WTC11 (cell line): ENCODE data around the gene CD164L2. TPM values are rescaled to one million over a fixed set of nuclear protein-coding genes. Genes with fewer than 3 reads are reported as not detected.

ENCODE experiments used
- ATAC-seq: fragments of 200-7000 bp; cut with Tn5 transposase; 2 replicates; pipeline ENCODE4 v1.10.0; 2021; ENCODE audit warnings: mild to moderate bottlenecking, moderate library complexity
- CTCF ChIA-PET: fragments of 300-600 bp; sonication (Branson Sonifier 250); formaldehyde crosslinking; loops from one replicate; lab custom pipeline; 2021; ENCODE audit warnings: antibody characterized with exemption; lab: Charles Lee
- POLR2A ChIA-PET: fragments of 350-600 bp; sonication (Branson Sonifier 250); formaldehyde crosslinking; loops from one replicate; lab custom pipeline; 2021; ENCODE audit warnings: antibody characterized with exemption; lab: Charles Lee
- DNase-seq: peaks from one replicate; pipeline ENCODE4 v3.0.0; 2021; ENCODE audit warnings: low spot score
- H3K27ac Mint-ChIP-seq: 2 replicates; pipeline ENCODE4 v1.8.0; 2021; ENCODE audit warnings: mixed read lengths
- H3K27me3 Mint-ChIP-seq: 2 replicates; pipeline ENCODE4 v1.8.0; 2021; ENCODE audit warnings: low read depth, mild to moderate bottlenecking, moderate library complexity, mixed read lengths
- H3K36me3 Mint-ChIP-seq: 2 replicates; pipeline ENCODE4 v1.8.0; 2021; ENCODE audit warnings: mixed read lengths
- H3K4me1 Mint-ChIP-seq: 2 replicates; pipeline ENCODE4 v1.8.0; 2022; ENCODE audit warnings: mixed read lengths
- H3K4me3 Mint-ChIP-seq: 2 replicates; pipeline ENCODE4 v1.8.0; 2021; ENCODE audit warnings: mild to moderate bottlenecking, moderate library complexity, mixed read lengths
- H3K9me3 Mint-ChIP-seq: 2 replicates; pipeline ENCODE4 v1.8.0; 2021; ENCODE audit warnings: mixed read lengths
- CBFB ChIP-seq: sonication (generic); formaldehyde crosslinking; IDR thresholded peaks from 2 replicates; pipeline ENCODE4 v1.8.1; 2022; ENCODE audit warnings: mild to moderate bottlenecking, low read depth, missing genetic modification reagents
- CREB1 ChIP-seq: sonication (generic); formaldehyde crosslinking; IDR thresholded peaks from 2 replicates; pipeline ENCODE4 v1.8.0; 2023; ENCODE audit warnings: mild to moderate bottlenecking, missing genetic modification reagents
- ELF4 ChIP-seq: sonication (generic); formaldehyde crosslinking; IDR thresholded peaks from 2 replicates; pipeline ENCODE4 v1.8.1; 2022; ENCODE audit warnings: low read depth, mild to moderate bottlenecking, moderate library complexity, missing genetic modification reagents
- GABPB1 ChIP-seq: sonication (generic); formaldehyde crosslinking; IDR thresholded peaks from 2 replicates; pipeline ENCODE4 v1.8.1; 2023; ENCODE audit warnings: mild to moderate bottlenecking, missing genetic modification reagents
- HMGA2 ChIP-seq: fragments of 250-450 bp; sonication (Bioruptor Pico); IDR thresholded peaks from 2 replicates; pipeline ENCODE4 v1.4.0; 2021; ENCODE audit warnings: mild to moderate bottlenecking, moderate library complexity
- MXD4 ChIP-seq: fragments of 250-450 bp; sonication (Bioruptor Pico); IDR thresholded peaks from 2 replicates; pipeline ENCODE4 v1.8.0; 2021; ENCODE audit warnings: mild to moderate bottlenecking, moderate library complexity, borderline replicate concordance
- NR1H2 ChIP-seq: sonication (generic); formaldehyde crosslinking; IDR thresholded peaks from 2 replicates; pipeline ENCODE4 v1.9.0; 2021; ENCODE audit warnings: mild to moderate bottlenecking, moderate library complexity, missing genetic modification reagents
- RELA ChIP-seq: sonication (generic); formaldehyde crosslinking; IDR thresholded peaks from 2 replicates; pipeline ENCODE4 v1.8.1; 2022; ENCODE audit warnings: missing genetic modification reagents, mild to moderate bottlenecking, borderline replicate concordance
- SMAD4 ChIP-seq: sonication (generic); formaldehyde crosslinking; IDR thresholded peaks from 2 replicates; pipeline ENCODE4 v1.8.0; 2022; ENCODE audit warnings: mild to moderate bottlenecking, missing genetic modification reagents
- TP53 ChIP-seq: sonication (generic); formaldehyde crosslinking; IDR thresholded peaks from 2 replicates; pipeline ENCODE4 v1.8.1; 2023; ENCODE audit warnings: mild to moderate bottlenecking, missing genetic modification reagents
- ZNF121 ChIP-seq: sonication (generic); formaldehyde crosslinking; IDR thresholded peaks from 2 replicates; pipeline ENCODE4 v1.8.0; 2023; ENCODE audit warnings: missing genetic modification reagents
- ZNF138 ChIP-seq: sonication (generic); formaldehyde crosslinking; conservative IDR thresholded peaks from 2 replicates; pipeline ENCODE4 v1.8.1; 2022; ENCODE audit warnings: mild to moderate bottlenecking, moderate library complexity, missing genetic modification reagents
- ZNF219 ChIP-seq: sonication (generic); formaldehyde crosslinking; IDR thresholded peaks from 2 replicates; pipeline ENCODE4 v1.8.0; 2023; ENCODE audit warnings: missing genetic modification reagents, mild to moderate bottlenecking, borderline replicate concordance
- ZNF317 ChIP-seq: sonication (generic); formaldehyde crosslinking; IDR thresholded peaks from 2 replicates; pipeline ENCODE4 v1.8.1; 2023; ENCODE audit warnings: low read depth, mild to moderate bottlenecking, moderate library complexity, missing genetic modification reagents, borderline replicate concordance
- ZNF396 ChIP-seq: fragments of 250-450 bp; sonication (Bioruptor Pico); IDR thresholded peaks from 2 replicates; pipeline ENCODE4 v1.8.0; 2021; ENCODE audit warnings: mild to moderate bottlenecking, moderate library complexity, borderline replicate concordance
- ZNF423 ChIP-seq: fragments of 250-450 bp; sonication (Bioruptor Pico); IDR thresholded peaks from 2 replicates; pipeline ENCODE4 v2.1.2; 2022; ENCODE audit warnings: mild to moderate bottlenecking, moderate library complexity
- ZNF671 ChIP-seq: fragments of 250-450 bp; sonication (Bioruptor Pico); IDR thresholded peaks from 2 replicates; pipeline ENCODE4 v1.8.0; 2021; ENCODE audit warnings: mild to moderate bottlenecking
- total RNA-seq: library from RNA; stranded (reverse); gene quantifications from 3 replicates; pipeline ENCODE4 v1.2.3, GENCODE V29; 2021
- TF ChIP-seq, protein P1 (sequence below): sonication (generic); formaldehyde crosslinking; IDR thresholded peaks from 2 replicates; pipeline ENCODE4 v1.8.0; 2022; ENCODE audit warnings: mild to moderate bottlenecking, missing genetic modification reagents
- TF ChIP-seq, protein P2 (sequence below): fragments of 250-450 bp; sonication (Bioruptor Pico); conservative IDR thresholded peaks from 2 replicates; pipeline ENCODE4 v1.9.0; 2021; ENCODE audit warnings: mild to moderate bottlenecking
- TF ChIP-seq, protein P3 (sequence below): sonication (generic); formaldehyde crosslinking; IDR thresholded peaks from 2 replicates; pipeline ENCODE4 v1.8.0; 2023; ENCODE audit warnings: mild to moderate bottlenecking, missing genetic modification reagents
- TF ChIP-seq, protein P4 (sequence below): fragments of 250-450 bp; sonication (Bioruptor Pico); IDR thresholded peaks from 2 replicates; pipeline ENCODE4 v2.1.2; 2022; ENCODE audit warnings: mild to moderate bottlenecking, moderate library complexity
- TF ChIP-seq, protein P5 (sequence below): sonication (generic); formaldehyde crosslinking; IDR thresholded peaks from 2 replicates; pipeline ENCODE4 v1.8.1; 2022; ENCODE audit warnings: mild to moderate bottlenecking, missing genetic modification reagents, moderate library complexity, borderline replicate concordance
- TF ChIP-seq, protein P6 (sequence below): fragments of 250-450 bp; sonication (Bioruptor Pico); IDR thresholded peaks from 2 replicates; pipeline ENCODE4 v1.9.0; 2021; ENCODE audit warnings: mild to moderate bottlenecking
- TF ChIP-seq, protein P7 (sequence below): sonication (generic); formaldehyde crosslinking; IDR thresholded peaks from 2 replicates; pipeline ENCODE4 v1.8.1; 2023; ENCODE audit warnings: mild to moderate bottlenecking, moderate library complexity, missing genetic modification reagents

CD164L2 gene
- total RNA-seq, 1 experiment from 2014 or later: 5.5 TPM

DNA sequence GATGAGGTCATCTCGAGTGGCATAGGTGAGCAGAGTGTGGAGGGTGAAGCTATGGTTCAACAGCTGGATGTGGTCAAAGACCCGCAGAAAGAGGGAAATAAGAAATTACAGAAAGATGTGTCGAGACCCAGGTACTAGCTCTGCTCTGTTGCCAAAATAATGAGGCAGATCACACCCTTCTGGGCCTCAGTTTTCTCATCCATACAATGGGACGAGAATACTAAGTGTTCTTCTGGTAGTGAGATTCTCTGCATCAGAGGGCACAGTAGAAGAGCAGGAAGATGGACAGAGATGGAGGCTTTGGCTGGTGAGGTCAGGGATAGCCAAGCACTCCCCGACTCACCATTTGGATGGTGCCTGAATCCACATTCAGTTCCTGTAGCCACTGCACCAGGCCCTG, 27.4 kb downstream of the CD164L2 start:
- DNase-seq (no peak), ATAC-seq (no peak)
- POLR2A ChIA-PET: no interaction called here
- Mint-ChIP-seq H3K4me1 (peaks cover 25% of the 10 kb centered on the region), H3K4me3 (no peak overlapping the region), H3K27me3 (peaks cover 32% of the 10 kb centered on the region), H3K36me3 (no peaks in the 10 kb centered on the region)
- TF ChIP-seq ZNF219 (CRISPR knock-in tag) (no peak), TP53 (CRISPR knock-in tag) (no peak), GABPB1 (no peak), ZNF138 (CRISPR knock-in tag) (no peak), HMGA2 (CRISPR knock-in tag) (no peak), CBFB (no peak), SMAD4 (no peak), ZNF423 (CRISPR knock-in tag) (no peak), ZNF317 (CRISPR knock-in tag) (no peak), MXD4 (no peak), ZNF396 (CRISPR knock-in tag) (no peak), NR1H2 (CRISPR knock-in tag) (no peak)
- TF ChIP-seq, protein P1, sequence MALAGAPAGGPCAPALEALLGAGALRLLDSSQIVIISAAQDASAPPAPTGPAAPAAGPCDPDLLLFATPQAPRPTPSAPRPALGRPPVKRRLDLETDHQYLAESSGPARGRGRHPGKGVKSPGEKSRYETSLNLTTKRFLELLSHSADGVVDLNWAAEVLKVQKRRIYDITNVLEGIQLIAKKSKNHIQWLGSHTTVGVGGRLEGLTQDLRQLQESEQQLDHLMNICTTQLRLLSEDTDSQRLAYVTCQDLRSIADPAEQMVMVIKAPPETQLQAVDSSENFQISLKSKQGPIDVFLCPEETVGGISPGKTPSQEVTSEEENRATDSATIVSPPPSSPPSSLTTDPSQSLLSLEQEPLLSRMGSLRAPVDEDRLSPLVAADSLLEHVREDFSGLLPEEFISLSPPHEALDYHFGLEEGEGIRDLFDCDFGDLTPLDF (CRISPR knock-in tag): no peak
- TF ChIP-seq, protein P2, sequence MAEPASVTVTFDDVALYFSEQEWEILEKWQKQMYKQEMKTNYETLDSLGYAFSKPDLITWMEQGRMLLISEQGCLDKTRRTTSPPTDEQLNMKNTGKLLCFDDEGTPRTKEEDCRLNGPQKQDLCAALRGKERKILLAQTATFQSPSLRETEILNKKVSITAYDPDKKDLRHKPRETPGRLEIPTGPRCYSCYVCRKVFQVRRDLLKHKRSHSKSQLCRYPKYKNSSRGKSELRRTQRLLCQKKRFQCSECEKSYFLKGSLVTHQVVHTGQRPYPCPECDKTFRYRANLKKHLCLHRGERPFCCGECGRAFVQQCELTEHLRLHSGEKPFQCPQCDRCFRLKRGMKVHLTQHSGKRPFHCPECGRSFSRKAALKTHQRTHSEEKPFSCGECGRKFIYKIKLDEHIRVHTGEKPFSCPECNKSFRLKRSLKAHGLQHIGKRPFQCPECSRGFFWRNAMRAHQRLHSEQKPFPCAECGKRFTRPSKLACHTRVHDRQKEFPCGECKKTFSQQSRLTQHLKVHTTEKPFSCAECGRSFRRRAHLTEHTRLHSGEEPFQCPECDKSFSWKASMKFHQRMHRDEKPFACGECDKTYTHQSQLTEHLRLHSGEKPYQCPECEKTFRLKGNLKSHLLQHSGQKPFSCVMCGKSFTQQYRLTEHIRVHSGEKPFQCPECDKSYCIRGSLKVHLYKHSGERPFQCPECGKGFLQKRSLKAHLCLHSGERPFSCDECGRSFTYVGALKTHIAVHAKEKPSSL (CRISPR knock-in tag): no peak
- TF ChIP-seq, protein P3, sequence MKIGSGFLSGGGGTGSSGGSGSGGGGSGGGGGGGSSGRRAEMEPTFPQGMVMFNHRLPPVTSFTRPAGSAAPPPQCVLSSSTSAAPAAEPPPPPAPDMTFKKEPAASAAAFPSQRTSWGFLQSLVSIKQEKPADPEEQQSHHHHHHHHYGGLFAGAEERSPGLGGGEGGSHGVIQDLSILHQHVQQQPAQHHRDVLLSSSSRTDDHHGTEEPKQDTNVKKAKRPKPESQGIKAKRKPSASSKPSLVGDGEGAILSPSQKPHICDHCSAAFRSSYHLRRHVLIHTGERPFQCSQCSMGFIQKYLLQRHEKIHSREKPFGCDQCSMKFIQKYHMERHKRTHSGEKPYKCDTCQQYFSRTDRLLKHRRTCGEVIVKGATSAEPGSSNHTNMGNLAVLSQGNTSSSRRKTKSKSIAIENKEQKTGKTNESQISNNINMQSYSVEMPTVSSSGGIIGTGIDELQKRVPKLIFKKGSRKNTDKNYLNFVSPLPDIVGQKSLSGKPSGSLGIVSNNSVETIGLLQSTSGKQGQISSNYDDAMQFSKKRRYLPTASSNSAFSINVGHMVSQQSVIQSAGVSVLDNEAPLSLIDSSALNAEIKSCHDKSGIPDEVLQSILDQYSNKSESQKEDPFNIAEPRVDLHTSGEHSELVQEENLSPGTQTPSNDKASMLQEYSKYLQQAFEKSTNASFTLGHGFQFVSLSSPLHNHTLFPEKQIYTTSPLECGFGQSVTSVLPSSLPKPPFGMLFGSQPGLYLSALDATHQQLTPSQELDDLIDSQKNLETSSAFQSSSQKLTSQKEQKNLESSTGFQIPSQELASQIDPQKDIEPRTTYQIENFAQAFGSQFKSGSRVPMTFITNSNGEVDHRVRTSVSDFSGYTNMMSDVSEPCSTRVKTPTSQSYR (CRISPR knock-in tag): no peak
- TF ChIP-seq, protein P4, sequence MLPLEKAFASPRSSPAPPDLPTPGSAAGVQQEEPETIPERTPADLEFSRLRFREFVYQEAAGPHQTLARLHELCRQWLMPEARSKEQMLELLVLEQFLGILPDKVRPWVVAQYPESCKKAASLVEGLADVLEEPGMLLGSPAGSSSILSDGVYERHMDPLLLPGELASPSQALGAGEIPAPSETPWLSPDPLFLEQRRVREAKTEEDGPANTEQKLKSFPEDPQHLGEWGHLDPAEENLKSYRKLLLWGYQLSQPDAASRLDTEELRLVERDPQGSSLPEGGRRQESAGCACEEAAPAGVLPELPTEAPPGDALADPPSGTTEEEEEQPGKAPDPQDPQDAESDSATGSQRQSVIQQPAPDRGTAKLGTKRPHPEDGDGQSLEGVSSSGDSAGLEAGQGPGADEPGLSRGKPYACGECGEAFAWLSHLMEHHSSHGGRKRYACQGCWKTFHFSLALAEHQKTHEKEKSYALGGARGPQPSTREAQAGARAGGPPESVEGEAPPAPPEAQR (CRISPR knock-in tag): no peak
- TF ChIP-seq, protein P5, sequence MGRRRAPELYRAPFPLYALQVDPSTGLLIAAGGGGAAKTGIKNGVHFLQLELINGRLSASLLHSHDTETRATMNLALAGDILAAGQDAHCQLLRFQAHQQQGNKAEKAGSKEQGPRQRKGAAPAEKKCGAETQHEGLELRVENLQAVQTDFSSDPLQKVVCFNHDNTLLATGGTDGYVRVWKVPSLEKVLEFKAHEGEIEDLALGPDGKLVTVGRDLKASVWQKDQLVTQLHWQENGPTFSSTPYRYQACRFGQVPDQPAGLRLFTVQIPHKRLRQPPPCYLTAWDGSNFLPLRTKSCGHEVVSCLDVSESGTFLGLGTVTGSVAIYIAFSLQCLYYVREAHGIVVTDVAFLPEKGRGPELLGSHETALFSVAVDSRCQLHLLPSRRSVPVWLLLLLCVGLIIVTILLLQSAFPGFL: no peak
- TF ChIP-seq, all 79 proteins: peak for 0
- no peak overlapping the region for H3K27ac Mint-ChIP-seq
- CTCF ChIA-PET: interaction anchor here (0.6 to 11.0 kb wide), 8 partner anchors 13 to 201 kb away, joined by 3 to 258 read pairs (median 18); partner anchors contain the start of genes MAP3K6 and SYTL1
- no peaks in the 10 kb centered on the region for H3K9me3 Mint-ChIP-seq

DNA sequence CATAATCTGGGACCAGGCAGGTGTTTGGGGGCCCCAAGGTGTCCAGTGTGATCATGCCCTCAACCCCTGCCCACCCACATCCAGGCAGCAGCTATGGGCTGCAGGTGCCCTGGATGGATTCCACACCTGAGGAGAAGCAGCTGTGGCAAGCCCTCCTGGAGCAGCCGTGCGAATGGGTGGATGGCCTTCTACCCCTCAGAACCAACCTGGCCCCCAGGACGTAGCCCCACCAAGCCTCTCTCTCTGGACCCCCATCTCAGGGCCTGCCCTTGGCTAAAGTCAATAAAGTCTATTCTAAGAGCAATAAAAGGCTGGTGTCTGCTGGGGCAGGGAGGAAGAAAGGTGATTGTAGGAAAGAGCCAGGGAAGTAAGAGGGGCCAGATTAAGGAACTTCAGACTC, 29.5 kb downstream of the CD164L2 start:
- POLR2A ChIA-PET: interaction anchor here (0.7 kb wide), 1 partner anchor 239 kb away, joined by 6 read pairs; no protein-coding TSS in a partner anchor
- TF ChIP-seq ZNF121 (CRISPR knock-in tag) (no peak), RELA (CRISPR knock-in tag) (no peak), CREB1 (CRISPR knock-in tag) (no peak), ELF4 (no peak), ZNF671 (CRISPR knock-in tag) (no peak)
- TF ChIP-seq, protein P6, sequence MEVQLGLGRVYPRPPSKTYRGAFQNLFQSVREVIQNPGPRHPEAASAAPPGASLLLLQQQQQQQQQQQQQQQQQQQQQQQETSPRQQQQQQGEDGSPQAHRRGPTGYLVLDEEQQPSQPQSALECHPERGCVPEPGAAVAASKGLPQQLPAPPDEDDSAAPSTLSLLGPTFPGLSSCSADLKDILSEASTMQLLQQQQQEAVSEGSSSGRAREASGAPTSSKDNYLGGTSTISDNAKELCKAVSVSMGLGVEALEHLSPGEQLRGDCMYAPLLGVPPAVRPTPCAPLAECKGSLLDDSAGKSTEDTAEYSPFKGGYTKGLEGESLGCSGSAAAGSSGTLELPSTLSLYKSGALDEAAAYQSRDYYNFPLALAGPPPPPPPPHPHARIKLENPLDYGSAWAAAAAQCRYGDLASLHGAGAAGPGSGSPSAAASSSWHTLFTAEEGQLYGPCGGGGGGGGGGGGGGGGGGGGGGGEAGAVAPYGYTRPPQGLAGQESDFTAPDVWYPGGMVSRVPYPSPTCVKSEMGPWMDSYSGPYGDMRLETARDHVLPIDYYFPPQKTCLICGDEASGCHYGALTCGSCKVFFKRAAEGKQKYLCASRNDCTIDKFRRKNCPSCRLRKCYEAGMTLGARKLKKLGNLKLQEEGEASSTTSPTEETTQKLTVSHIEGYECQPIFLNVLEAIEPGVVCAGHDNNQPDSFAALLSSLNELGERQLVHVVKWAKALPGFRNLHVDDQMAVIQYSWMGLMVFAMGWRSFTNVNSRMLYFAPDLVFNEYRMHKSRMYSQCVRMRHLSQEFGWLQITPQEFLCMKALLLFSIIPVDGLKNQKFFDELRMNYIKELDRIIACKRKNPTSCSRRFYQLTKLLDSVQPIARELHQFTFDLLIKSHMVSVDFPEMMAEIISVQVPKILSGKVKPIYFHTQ (CRISPR knock-in tag): no peak
- TF ChIP-seq, protein P7, sequence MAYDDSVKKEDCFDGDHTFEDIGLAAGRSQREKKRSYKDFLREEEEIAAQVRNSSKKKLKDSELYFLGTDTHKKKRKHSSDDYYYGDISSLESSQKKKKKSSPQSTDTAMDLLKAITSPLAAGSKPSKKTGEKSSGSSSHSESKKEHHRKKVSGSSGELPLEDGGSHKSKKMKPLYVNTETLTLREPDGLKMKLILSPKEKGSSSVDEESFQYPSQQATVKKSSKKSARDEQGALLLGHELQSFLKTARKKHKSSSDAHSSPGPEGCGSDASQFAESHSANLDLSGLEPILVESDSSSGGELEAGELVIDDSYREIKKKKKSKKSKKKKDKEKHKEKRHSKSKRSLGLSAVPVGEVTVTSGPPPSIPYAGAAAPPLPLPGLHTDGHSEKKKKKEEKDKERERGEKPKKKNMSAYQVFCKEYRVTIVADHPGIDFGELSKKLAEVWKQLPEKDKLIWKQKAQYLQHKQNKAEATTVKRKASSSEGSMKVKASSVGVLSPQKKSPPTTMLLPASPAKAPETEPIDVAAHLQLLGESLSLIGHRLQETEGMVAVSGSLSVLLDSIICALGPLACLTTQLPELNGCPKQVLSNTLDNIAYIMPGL: no peak

More for the DNA sequence above, 29.5 kb downstream of the CD164L2 start:
- DNase-seq (no peak), ATAC-seq (no peak)
- Mint-ChIP-seq H3K4me1 (peaks cover 22% of the 10 kb centered on the region), H3K27ac (no peak overlapping the region), H3K27me3 (peaks cover 24% of the 10 kb centered on the region), H3K36me3 (no peaks in the 10 kb centered on the region), H3K4me3 (no peak overlapping the region), H3K9me3 (no peaks in the 10 kb centered on the region)
- CTCF ChIA-PET: interaction anchor here (1.0 to 11.0 kb wide), 3 partner anchors 15 to 55 kb away, joined by 4 to 258 read pairs (median 100); partner anchors contain the start of gene MAP3K6
